ENCODE results near the gene DDX50. TPM values are rescaled to one million over a fixed set of nuclear protein-coding genes. Genes with fewer than 3 reads are reported as not detected.
A peak's percentile ranks its signal among the peaks of the same experiment; 100 is the strongest.

DDX50 gene
- polyA plus RNA-seq, 2 of the 4 experiments (the other 2 are of a cell fraction), result 35.1 to 64.6 TPM

GRCh38 chr10:68987611-68988010 lies 86.5 kb downstream of the DDX50 start:
- no peak for DNase-seq (ENCODE audit: low read depth in 1 of 2, low spot score in 1 of 2)
- TF ChIP-seq CBX8 (IDR thresholded peaks at IDR 0.05) (no peak), NR3C1 (IDR thresholded peaks at IDR 0.05) (no peak), RAD21 (conservative IDR thresholded peaks at IDR 0.05 in 1 of 2, IDR thresholded peaks at IDR 0.05 in 1 of 2) (no peak), EHMT2 (IDR thresholded peaks at IDR 0.05; ENCODE audit: low read depth) (no peak), HES2 (IDR thresholded peaks at IDR 0.05) (no peak), ZNF302 (CRISPR knock-in tag; IDR thresholded peaks at IDR 0.05) (no peak), BCL3 (IDR thresholded peaks at IDR 0.05) (no peak), FOSB (CRISPR knock-in tag; IDR thresholded peaks at IDR 0.05) (no peak), HMGXB4 (CRISPR knock-in tag; IDR thresholded peaks at IDR 0.05; ENCODE audit: borderline replicate concordance) (no peak), JUN (IDR thresholded peaks at IDR 0.05) (no peak), PHF8 (IDR thresholded peaks at IDR 0.05; ENCODE audit: borderline replicate concordance, low read depth) (no peak), HDAC2 (IDR thresholded peaks at IDR 0.05) (no peak), CHD4 (IDR thresholded peaks at IDR 0.05; ENCODE audit: borderline replicate concordance) (no peak), POLR2AphosphoS2 (conservative IDR thresholded peaks at IDR 0.05; ENCODE audit: low read length) (no peak), KDM5A (IDR thresholded peaks at IDR 0.05) (no peak), RARB (CRISPR knock-in tag; IDR thresholded peaks at IDR 0.05) (no peak), CBX2 (IDR thresholded peaks at IDR 0.05; ENCODE audit: borderline replicate concordance, low read depth) (no peak)
- WGBS (ENCODE audit: missing lambda C conversion rate), result 66% methylated on average over 3 of the region's 3 CpGs
- Histone ChIP-seq H3K9me3 (no peaks in the 10 kb centered on the region), H3K4me2 (peak overlapping the region; percentile 76; the same call in 1 of the 3 replicates), H3K4me3 (no peak overlapping the region), H3K4me1 (peaks cover 25% of the 10 kb centered on the region; the same call in 2 of the 3 replicates), H3K27ac (no peak overlapping the region)
- CTCF ChIA-PET, result interaction anchor here (0.9 to 2.0 kb wide), 5 partner anchors 17 to 106 kb away, joined by 3 to 10 read pairs (median 5); partner anchors contain the start of gene DDX21
- ATAC-seq, result no peak
- no peak for FAIRE-seq
- POLR2A ChIA-PET, result interaction anchor here (0.8 kb wide), 1 partner anchor 12 kb away, joined by 3 read pairs; no protein-coding TSS in a partner anchor

GRCh38 chr10:68988530-68989316 lies 87.6 kb downstream of the DDX50 start, which contains the start of gene KIFBP:
KIFBP (plus strand) TSS chr10:68988803; CDS start chr10:68988833, 30 bp downstream.
- no peaks in the 10 kb centered on the region for H3K9me3 ChIP-seq
- peaks cover 30% of the 10 kb centered on the region for H3K4me1 ChIP-seq
- peak within 1 kb of the TSS; percentile 94 for H3K4me3 ChIP-seq
- FAIRE-seq (peak; percentile 92), ATAC-seq (peak; percentile 86 to 92), DNase-seq (ENCODE audit: low read depth in 1 of 2, low spot score in 1 of 2) (peak; percentile 98)
- under 1% methylated on average over 38 of the region's 62 CpGs for WGBS (ENCODE audit: missing lambda C conversion rate)
- CTCF ChIA-PET, result interaction anchor here (0.6 to 5.5 kb wide), 9 partner anchors 13 to 233 kb away, joined by 3 to 22 read pairs (median 4); partner anchors contain the start of gene DDX21
- POLR2A ChIA-PET, result no interaction called here
- peak within 1 kb of the TSS; percentile 87 to 95 for H3K27ac ChIP-seq
- H3K4me2 ChIP-seq, result peak within 1 kb of the TSS; percentile 89
- TF ChIP-seq ZSCAN20 (CRISPR knock-in tag; IDR thresholded peaks at IDR 0.05) (no peak), JUN (IDR thresholded peaks at IDR 0.05) (peak; percentile 68 to 93), HES2 (IDR thresholded peaks at IDR 0.05) (no peak), EP300 (IDR thresholded peaks at IDR 0.05) (no peak), NR3C1 (IDR thresholded peaks at IDR 0.05) (no peak), ESRRA (IDR thresholded peaks at IDR 0.05; ENCODE audit: borderline replicate concordance, low read length) (no peak), SREBF2 (IDR thresholded peaks at IDR 0.05) (no peak), ZFP36 (IDR thresholded peaks at IDR 0.05; ENCODE audit: borderline replicate concordance, partially characterized antibody) (no peak), JUNB (IDR thresholded peaks at IDR 0.05) (no peak), MYC (IDR thresholded peaks at IDR 0.05; ENCODE audit: borderline replicate concordance, low read length) (no peak), NPAS2 (CRISPR knock-in tag; IDR thresholded peaks at IDR 0.05; ENCODE audit: borderline replicate concordance) (no peak), ELK1 (IDR thresholded peaks at IDR 0.05; ENCODE audit: low read depth, low read length) (no peak), RARB (CRISPR knock-in tag; IDR thresholded peaks at IDR 0.05) (no peak), FOSB (CRISPR knock-in tag; IDR thresholded peaks at IDR 0.05) (no peak), KDM1A (IDR thresholded peaks at IDR 0.05; ENCODE audit: low read depth) (no peak), ATOH8 (CRISPR knock-in tag; IDR thresholded peaks at IDR 0.05; ENCODE audit: low read depth) (no peak), SMC3 (IDR thresholded peaks at IDR 0.05) (peak; percentile 44; the same call in 2 of the 3 replicates), EHF (CRISPR knock-in tag; IDR thresholded peaks at IDR 0.05) (no peak), CHD4 (IDR thresholded peaks at IDR 0.05; ENCODE audit: borderline replicate concordance) (no peak), GATA3 (IDR thresholded peaks at IDR 0.05; ENCODE audit: borderline replicate concordance) (0 out of 2 replicates have a peak, but pooled peaks have one; percentile 41), FOXS1 (CRISPR knock-in tag; IDR thresholded peaks at IDR 0.05) (no peak)

Data from A549 (cell line).